Astrocyte (in vitro differentiated cells and primary cell): ENCODE measurements around the gene LEMD1. TPM values are rescaled to one million over a fixed set of nuclear protein-coding genes. Genes with fewer than 3 reads are reported as not detected.

Source experiments
- DNase-seq: peaks from one replicate; pipeline ENCODE4 v3.0.0-alpha.2; 2010; ENCODE audit warnings: low read depth
- FAIRE-seq: peaks from 2 replicates; lab custom pipeline; 2011; peaks lifted over from hg19 to GRCh38; lab: Jason Lieb, UNC
- H2AFZ ChIP-seq: 2 replicates; pipeline ENCODE4 v1.6.0; 2012; ENCODE audit warnings: low read depth, low read length, inconsistent platforms
- H3K27ac ChIP-seq: 2 replicates; pipeline ENCODE4 v1.5.1; 2011; ENCODE audit warnings: low read depth, low read length, inconsistent platforms
- H3K27me3 ChIP-seq: 2 replicates; pipeline ENCODE4 v1.6.0; 2011; ENCODE audit warnings: low read length, inconsistent platforms; ENCODE audit not compliant: insufficient read depth
- H3K36me3 ChIP-seq: 2 replicates; pipeline ENCODE4 v1.5.1; 2011; ENCODE audit warnings: low read length, inconsistent platforms; ENCODE audit not compliant: insufficient read depth
- H3K4me1 ChIP-seq: 2 replicates; pipeline ENCODE4 v1.5.1; 2011; ENCODE audit warnings: low read length, inconsistent platforms; ENCODE audit not compliant: insufficient read depth
- H3K4me2 ChIP-seq: 2 replicates; pipeline ENCODE4 v1.6.0; 2012; ENCODE audit warnings: low read length, inconsistent platforms
- H3K4me3 ChIP-seq: 2 replicates; pipeline ENCODE4 v1.5.1; 2011; ENCODE audit warnings: low read depth, mild to moderate bottlenecking, low read length, inconsistent platforms; ENCODE audit not compliant: insufficient read depth
- H3K79me2 ChIP-seq: 2 replicates; pipeline ENCODE4 v1.6.0; 2012; ENCODE audit warnings: mild to moderate bottlenecking, low read length, inconsistent platforms; ENCODE audit not compliant: insufficient read depth
- H3K9ac ChIP-seq: 2 replicates; pipeline ENCODE4 v1.6.0; 2012; ENCODE audit warnings: mild to moderate bottlenecking, low read length, inconsistent platforms
- H3K9me3 ChIP-seq: 2 replicates; pipeline ENCODE4 v1.5.1; 2012; ENCODE audit warnings: low read depth, mild to moderate bottlenecking, low read length, inconsistent platforms; ENCODE audit not compliant: insufficient read depth
- H4K20me1 ChIP-seq: 2 replicates; pipeline ENCODE4 v1.6.0; 2012; ENCODE audit warnings: low read length, inconsistent platforms; ENCODE audit not compliant: insufficient read depth
- H3K27ac Mint-ChIP-seq: one replicate; pipeline ENCODE4 v1.8.0; 2021; ENCODE audit warnings: mild to moderate bottlenecking, mixed read lengths; ENCODE audit not compliant: unreplicated experiment
- H3K27me3 Mint-ChIP-seq: one replicate; pipeline ENCODE4 v1.8.0; 2021; ENCODE audit warnings: low read depth, mixed read lengths; ENCODE audit not compliant: unreplicated experiment
- H3K36me3 Mint-ChIP-seq: one replicate; pipeline ENCODE4 v1.8.0; 2021; ENCODE audit warnings: low read depth, mixed read lengths; ENCODE audit not compliant: unreplicated experiment
- H3K4me1 Mint-ChIP-seq: one replicate; pipeline ENCODE4 v1.8.0; 2021; ENCODE audit warnings: low read depth, mixed read lengths; ENCODE audit not compliant: unreplicated experiment
- H3K4me3 Mint-ChIP-seq: one replicate; pipeline ENCODE4 v1.8.0; 2021; ENCODE audit warnings: mild to moderate bottlenecking, moderate library complexity, mixed read lengths; ENCODE audit not compliant: unreplicated experiment
- H3K9me3 Mint-ChIP-seq: one replicate; pipeline ENCODE4 v1.8.0; 2021; ENCODE audit warnings: mild to moderate bottlenecking, mixed read lengths; ENCODE audit not compliant: unreplicated experiment
- CTCF ChIP-seq: IDR thresholded peaks from 2 replicates; pipeline ENCODE4 v1.5.1; 2011; ENCODE audit warnings: low read depth, mild to moderate bottlenecking, inconsistent platforms, low read length, moderate library complexity; ENCODE audit not compliant: insufficient read depth
- EZH2 ChIP-seq: IDR thresholded peaks from 2 replicates; pipeline ENCODE4 v1.6.1; 2012; ENCODE audit warnings: mild to moderate bottlenecking, low read length, inconsistent platforms; ENCODE audit not compliant: insufficient read depth
- total RNA-seq: library from RNA; stranded (reverse); gene quantifications from 2 replicates; pipeline ENCODE4 v1.2.1, GENCODE V29; 2021

Gene LEMD1
- total RNA-seq, 1 donor from 2014 or later: 3.1 TPM

GRCh38 chr1:205346956-205347574 is 74.8 kb downstream of the LEMD1 start:
- H3K4me3 Mint-ChIP-seq: no peak overlapping the region
- Histone ChIP-seq H3K27me3 (peaks cover 22% of the 10 kb centered on the region), H3K4me1 (peaks cover 11% of the 10 kb centered on the region)

GRCh38 chr1:205345761-205346160 is 76.1 kb downstream of the LEMD1 start:
- TF ChIP-seq CTCF (no peak), EZH2 (no peak)
- no peaks in the 10 kb centered on the region for H3K36me3 Mint-ChIP-seq
- no peak overlapping the region for H3K9ac ChIP-seq

More at GRCh38 chr1:205346956-205347574, 74.8 kb downstream of the LEMD1 start:
- Histone ChIP-seq H3K9ac (no peak overlapping the region), H3K4me2 (no peak overlapping the region), H3K36me3 (no peaks in the 10 kb centered on the region), H3K79me2 (no peaks in the 10 kb centered on the region), H3K9me3 (no peaks in the 10 kb centered on the region), H3K27ac (no peak overlapping the region), H3K4me3 (no peak overlapping the region), H2AFZ (no peak overlapping the region), H4K20me1 (no peaks in the 10 kb centered on the region)
- Mint-ChIP-seq H3K4me1 (peaks cover 30% of the 10 kb centered on the region), H3K27ac (no peak overlapping the region), H3K9me3 (no peaks in the 10 kb centered on the region), H3K27me3 (peaks cover 26% of the 10 kb centered on the region), H3K36me3 (no peaks in the 10 kb centered on the region)
- FAIRE-seq: no peak
- TF ChIP-seq EZH2 (no peak), CTCF (no peak)
- peak; percentile 68 for DNase-seq

More at GRCh38 chr1:205345761-205346160, 76.1 kb downstream of the LEMD1 start:
- Histone ChIP-seq H3K4me2 (no peak overlapping the region), H3K36me3 (no peaks in the 10 kb centered on the region), H3K27me3 (peaks cover 22% of the 10 kb centered on the region), H2AFZ (no peak overlapping the region), H3K27ac (no peak overlapping the region), H3K4me3 (no peak overlapping the region), H3K4me1 (peaks cover 11% of the 10 kb centered on the region), H3K79me2 (no peaks in the 10 kb centered on the region), H3K9me3 (no peaks in the 10 kb centered on the region), H4K20me1 (no peaks in the 10 kb centered on the region)
- no peak for FAIRE-seq
- DNase-seq: no peak
- H3K27ac Mint-ChIP-seq: no peak overlapping the region
- peak overlapping the region; percentile 11 for H3K4me3 Mint-ChIP-seq
- peaks cover 25% of the 10 kb centered on the region for H3K4me1 Mint-ChIP-seq
- no peaks in the 10 kb centered on the region for H3K9me3 Mint-ChIP-seq
- H3K27me3 Mint-ChIP-seq: peaks cover 27% of the 10 kb centered on the region
